SK-N-MC (cell line): ENCODE results near the gene PDE11A.

Source experiments
- DNase-seq: peaks from one replicate; pipeline ENCODE4 v3.0.0-alpha.2; 2011; ENCODE audit warnings: low read depth, low spot score
- H3K27ac ChIP-seq: fragments of 200-600 bp; sonication (generic); 2 replicates; pipeline ENCODE4 v1.5.1; 2016; ENCODE audit warnings: mixed run types
- H3K36me3 ChIP-seq: fragments of 200-600 bp; sonication (generic); 2 replicates; pipeline ENCODE4 v1.6.1; 2017; ENCODE audit warnings: antibody characterized with exemption, low read length, mixed read lengths; ENCODE audit not compliant: insufficient read depth
- H3K4me3 ChIP-seq: fragments of 200-600 bp; sonication (generic); 2 replicates; pipeline ENCODE4 v1.5.1; 2016
- H3K9ac ChIP-seq: fragments of 200-600 bp; sonication (generic); 2 replicates; pipeline ENCODE4 v1.8.0; 2017; ENCODE audit warnings: mixed run types, mixed read lengths; ENCODE audit not compliant: insufficient read length
- H3K9me3 ChIP-seq: fragments of 200-600 bp; sonication (generic); 2 replicates; pipeline ENCODE4 v1.6.1; 2017; ENCODE audit warnings: low read depth, mild to moderate bottlenecking, antibody characterized with exemption, low read length, moderate library complexity, mixed read lengths
- EZH2 ChIP-seq: fragments of 200-600 bp; sonication (generic); IDR thresholded peaks from one replicate; pipeline ENCODE4 v1.6.1; 2017; ENCODE audit warnings: antibody characterized with exemption
- FOXP2 ChIP-seq: optimal IDR thresholded peaks from 2 replicates; pipeline ENCODE3; 2011; ENCODE audit warnings: mild to moderate bottlenecking, moderate library complexity; ENCODE audit not compliant: insufficient read depth; ENCODE audit errors: extremely low read length, control extremely low read depth
- POLR2AphosphoS5 ChIP-seq: IDR thresholded peaks from 2 replicates; pipeline ENCODE4 v1.6.1; 2012; ENCODE audit warnings: mild to moderate bottlenecking, low read depth, low read length, borderline replicate concordance

Gene PDE11A

DNA sequence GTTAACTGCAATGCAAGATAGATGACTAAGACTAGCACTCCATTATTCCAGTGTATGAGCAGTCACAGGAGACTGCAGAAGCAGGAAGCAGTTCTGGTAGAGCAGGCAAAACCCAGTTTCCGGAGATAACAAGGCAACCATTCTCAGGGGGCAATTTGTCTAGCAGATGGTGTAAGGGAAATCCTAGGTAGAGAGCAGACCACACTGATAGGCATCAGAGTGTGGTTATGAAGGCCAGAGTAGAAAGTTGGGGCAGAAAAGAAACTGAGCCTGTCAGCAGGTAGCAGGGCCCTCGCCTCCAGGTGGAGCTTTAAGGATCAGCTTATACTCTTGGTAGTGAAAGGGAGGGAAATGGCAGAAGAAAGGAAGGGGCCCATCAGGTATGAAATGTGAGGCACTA, 164.4 kb downstream of the PDE11A start:
- no peaks in the 10 kb centered on the region for H3K36me3 ChIP-seq
- DNase-seq: no peak
- no peak for TF ChIP-seq POLR2AphosphoS5
- TF ChIP-seq EZH2: no peak
- TF ChIP-seq FOXP2: no peak
- no peak overlapping the region for H3K9ac ChIP-seq
- no peak overlapping the region for H3K4me3 ChIP-seq
- no peaks in the 10 kb centered on the region for H3K9me3 ChIP-seq
- no peak overlapping the region for H3K27ac ChIP-seq

DNA sequence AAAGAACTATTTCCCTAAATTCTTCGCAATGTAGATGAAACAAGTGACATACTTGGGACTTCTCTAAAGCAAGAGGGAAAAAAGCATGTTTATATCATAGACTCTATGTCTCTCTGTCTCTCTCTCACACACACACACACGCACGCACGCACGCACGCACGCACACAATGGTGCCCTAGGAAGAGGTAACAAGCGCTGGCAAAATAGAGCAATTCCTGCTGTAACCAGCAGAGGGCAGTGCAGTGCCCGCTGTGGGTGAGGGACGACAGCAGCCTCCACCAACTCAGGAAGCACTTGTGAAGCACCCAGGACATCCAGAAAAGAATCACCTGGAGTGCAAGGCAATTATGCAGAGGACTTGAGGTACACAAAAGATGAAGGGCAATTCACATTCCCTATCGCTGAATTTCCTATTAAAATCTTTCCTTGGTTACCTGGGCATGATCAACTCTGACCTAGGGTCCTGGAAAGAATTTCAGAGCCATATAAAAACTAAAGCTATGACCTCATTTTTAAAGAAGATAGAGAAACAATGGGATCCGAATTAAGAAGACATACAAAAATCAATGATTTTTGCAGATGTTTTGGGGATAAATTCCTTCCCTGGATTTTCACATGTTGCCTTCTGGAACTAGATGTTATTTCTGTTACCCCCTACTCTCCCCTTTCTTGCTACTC, 166.4 kb downstream of the PDE11A start:
- H3K27ac ChIP-seq: no peak overlapping the region
- H3K4me3 ChIP-seq: no peak overlapping the region

DNA sequence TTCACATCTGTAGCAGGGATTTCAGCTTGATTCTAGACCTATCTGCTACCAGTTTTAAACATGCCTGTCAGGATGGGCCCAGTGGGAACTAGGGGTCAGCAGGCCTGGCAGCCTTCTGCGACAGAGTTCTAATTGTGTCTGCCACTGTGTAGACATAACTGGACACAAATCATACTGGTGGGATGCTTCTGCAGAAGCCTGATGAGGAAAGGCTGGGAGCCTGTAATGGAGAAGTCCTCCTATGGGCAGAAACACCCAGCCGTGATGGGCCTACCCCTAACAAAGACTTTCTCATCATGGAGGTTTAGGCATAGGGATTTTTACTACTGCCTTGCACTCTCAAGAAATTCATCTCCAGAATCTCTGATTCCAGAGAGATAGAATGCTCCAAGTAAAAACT, 166.9 kb downstream of the PDE11A start:
- Histone ChIP-seq H3K9me3 (no peaks in the 10 kb centered on the region), H3K9ac (no peak overlapping the region), H3K36me3 (no peaks in the 10 kb centered on the region), H3K27ac (no peak overlapping the region), H3K4me3 (no peak overlapping the region)
- DNase-seq: no peak
- TF ChIP-seq FOXP2: no peak

More for the DNA sequence above, 166.4 kb downstream of the PDE11A start:
- Histone ChIP-seq H3K36me3 (no peaks in the 10 kb centered on the region), H3K9me3 (no peaks in the 10 kb centered on the region), H3K9ac (no peak overlapping the region)
- TF ChIP-seq POLR2AphosphoS5 (no peak), EZH2 (no peak), FOXP2 (no peak)
- DNase-seq: no peak

DNA sequence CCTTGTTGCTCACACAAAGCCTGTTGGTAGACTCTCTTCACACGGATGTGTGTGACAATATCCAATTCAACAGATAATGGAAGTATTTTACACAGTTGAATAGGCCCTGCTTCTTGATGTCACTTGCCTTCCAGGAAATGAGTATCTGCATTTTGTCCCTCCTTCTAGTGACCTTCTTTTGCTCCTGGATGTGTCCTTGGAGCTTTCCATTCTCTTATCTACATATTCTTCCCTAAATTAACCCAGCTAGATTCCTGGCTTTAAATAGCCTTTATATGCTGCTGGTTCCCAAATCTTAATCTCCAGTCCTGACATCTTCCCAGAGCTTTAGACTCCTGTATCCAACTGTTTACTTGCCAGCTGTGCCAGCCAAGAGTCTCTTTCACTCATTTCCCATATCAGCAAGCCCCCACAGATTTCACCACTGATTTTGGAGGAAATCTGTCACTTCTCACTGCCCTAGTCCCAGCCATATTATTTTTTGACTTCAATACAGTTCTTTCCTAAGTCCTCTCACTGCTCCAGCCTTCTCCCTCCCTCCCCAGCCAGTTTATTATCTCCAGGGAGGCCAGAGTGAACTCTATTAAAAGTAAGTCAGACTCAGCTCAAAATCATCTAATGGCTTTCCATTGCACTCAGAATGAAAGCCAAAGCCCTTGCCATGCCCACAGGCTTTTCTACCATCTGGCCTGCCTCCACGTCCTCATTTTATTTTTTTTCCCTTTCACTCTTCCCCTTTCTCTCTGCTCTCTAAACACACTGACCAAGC, 170.0 kb downstream of the PDE11A start:
- no peak overlapping the region for H3K9ac ChIP-seq
- no peaks in the 10 kb centered on the region for H3K36me3 ChIP-seq
- no peaks in the 10 kb centered on the region for H3K9me3 ChIP-seq
- no peak overlapping the region for H3K27ac ChIP-seq
- no peak overlapping the region for H3K4me3 ChIP-seq
- TF ChIP-seq EZH2: no peak
- no peak for TF ChIP-seq FOXP2
- TF ChIP-seq POLR2AphosphoS5: no peak
- no peak for DNase-seq

DNA sequence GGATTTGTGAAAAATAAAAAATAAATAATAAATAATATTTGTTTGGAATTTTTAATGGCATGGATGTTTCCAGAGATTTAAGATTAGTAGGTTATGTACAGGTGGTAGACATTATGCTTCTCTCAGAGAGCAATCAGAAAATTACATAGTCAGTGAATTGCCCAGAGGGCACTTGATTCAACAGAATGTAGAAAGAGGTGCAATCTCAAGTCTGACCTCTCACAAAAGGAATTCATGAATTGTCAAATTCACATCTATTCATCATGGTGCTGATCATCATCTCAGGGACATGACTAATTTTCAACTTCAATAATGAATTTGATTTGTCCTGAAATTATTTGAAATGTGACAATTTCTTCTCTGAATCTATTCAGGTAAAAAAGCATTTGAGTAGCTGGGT, 172.5 kb downstream of the PDE11A start:
- Histone ChIP-seq H3K9ac (no peak overlapping the region), H3K36me3 (no peaks in the 10 kb centered on the region), H3K4me3 (no peak overlapping the region), H3K9me3 (no peaks in the 10 kb centered on the region), H3K27ac (no peak overlapping the region)
- no peak for DNase-seq
- TF ChIP-seq POLR2AphosphoS5: no peak
- no peak for TF ChIP-seq FOXP2
- no peak for TF ChIP-seq EZH2

DNA sequence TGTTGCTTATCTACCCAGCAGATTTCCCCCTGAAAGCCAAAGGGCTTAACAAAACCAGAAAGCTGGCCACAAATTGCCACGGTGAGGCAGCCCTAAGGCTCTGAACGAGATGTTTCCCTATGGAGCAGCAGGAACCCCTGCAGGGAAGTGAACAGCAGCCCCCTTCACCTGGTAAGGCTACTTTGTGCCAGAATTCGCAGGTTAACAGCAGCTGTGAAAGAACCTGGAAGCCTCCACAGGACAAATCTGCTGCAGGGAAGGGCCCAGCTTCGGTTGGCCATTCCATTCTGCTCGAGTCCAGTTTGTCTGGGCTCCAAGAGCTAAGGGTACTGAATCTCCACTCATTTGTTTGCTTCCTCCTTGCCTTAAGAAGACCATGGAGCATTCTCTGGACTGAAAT, 175.3 kb downstream of the PDE11A start:
- Histone ChIP-seq H3K9ac (no peak overlapping the region), H3K36me3 (no peaks in the 10 kb centered on the region), H3K4me3 (no peak overlapping the region), H3K9me3 (no peaks in the 10 kb centered on the region), H3K27ac (no peak overlapping the region)
- no peak for DNase-seq
- TF ChIP-seq POLR2AphosphoS5 (no peak), EZH2 (no peak), FOXP2 (no peak)

DNA sequence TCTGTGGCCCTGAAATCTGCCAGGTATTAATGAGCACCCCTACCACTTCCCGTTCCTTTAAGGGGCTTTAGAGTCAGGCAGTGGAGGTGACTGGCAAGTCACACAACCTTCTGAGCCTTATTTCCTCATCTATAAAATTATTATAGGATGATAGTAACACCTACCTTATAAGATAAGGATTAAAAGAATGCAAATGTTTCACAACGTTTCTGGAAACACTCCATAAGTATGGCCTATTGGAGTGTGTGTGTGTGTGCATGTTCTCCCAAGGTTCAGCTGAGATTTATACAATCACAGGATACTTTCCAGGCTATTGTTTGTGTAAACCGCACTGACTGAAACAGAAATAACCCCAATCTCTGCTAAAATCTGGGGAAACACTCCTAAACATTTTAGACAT, 176.0 kb downstream of the PDE11A start:
- no peak overlapping the region for H3K4me3 ChIP-seq
- TF ChIP-seq EZH2 (no peak), POLR2AphosphoS5 (no peak), FOXP2 (no peak)
- DNase-seq: no peak
- no peak overlapping the region for H3K9ac ChIP-seq
- H3K36me3 ChIP-seq: no peaks in the 10 kb centered on the region
- H3K9me3 ChIP-seq: no peaks in the 10 kb centered on the region
- no peak overlapping the region for H3K27ac ChIP-seq

DNA sequence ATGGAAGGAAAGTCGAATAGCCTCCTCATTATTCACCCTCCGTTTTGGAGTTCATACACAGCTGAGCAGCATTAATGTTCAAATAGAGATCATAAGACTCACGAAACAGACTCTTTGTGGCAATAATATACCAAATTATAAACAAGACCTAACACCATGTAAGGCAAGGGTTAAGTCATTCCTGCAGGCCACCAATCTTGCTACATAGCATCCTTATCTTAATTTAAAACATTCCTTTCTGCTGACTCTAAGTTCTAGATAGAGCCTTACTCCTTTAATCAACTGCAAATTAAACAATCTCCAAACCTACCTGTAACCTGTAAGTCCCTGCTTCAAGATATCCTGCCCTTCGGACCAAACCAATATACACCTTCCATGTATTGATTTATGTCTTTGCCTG, 178.0 kb downstream of the PDE11A start:
- Histone ChIP-seq H3K36me3 (no peaks in the 10 kb centered on the region), H3K27ac (no peak overlapping the region), H3K9ac (no peak overlapping the region), H3K9me3 (no peaks in the 10 kb centered on the region), H3K4me3 (no peak overlapping the region)
- TF ChIP-seq EZH2 (no peak), POLR2AphosphoS5 (no peak), FOXP2 (no peak)
- no peak for DNase-seq

DNA sequence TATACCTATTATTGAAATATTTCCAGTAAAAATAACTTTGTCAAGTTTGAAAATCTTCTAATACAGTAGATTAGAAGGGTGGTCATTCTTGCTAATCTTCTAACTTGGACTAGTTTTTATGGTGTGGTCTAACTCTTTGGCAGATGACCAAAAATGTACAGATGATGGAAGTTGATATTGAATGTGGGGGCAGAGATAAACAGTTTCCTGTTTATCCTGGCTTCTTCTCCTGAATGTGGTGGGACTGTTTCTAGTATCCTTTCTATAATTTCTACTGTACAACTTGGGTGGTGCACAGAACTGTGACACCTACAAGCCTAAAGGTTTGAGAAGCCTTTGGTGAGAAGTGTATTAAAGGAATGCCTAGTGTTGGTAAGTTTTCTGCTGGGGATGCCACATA, 178.7 kb downstream of the PDE11A start:
- TF ChIP-seq EZH2 (no peak), POLR2AphosphoS5 (no peak), FOXP2 (no peak)
- H3K27ac ChIP-seq: no peak overlapping the region
- no peaks in the 10 kb centered on the region for H3K36me3 ChIP-seq
- no peak overlapping the region for H3K4me3 ChIP-seq
- no peak for DNase-seq
- H3K9me3 ChIP-seq: no peaks in the 10 kb centered on the region
- H3K9ac ChIP-seq: no peak overlapping the region
